HG03439 (cell line): ENCODE measurements around the gene PPP1R37.

Source experiments
- ATAC-seq: cut with Tn5 transposase; IDR thresholded peaks from one replicate; pipeline ENCODE4 v1.9.1; 2021; ENCODE audit warnings: mild to moderate bottlenecking, moderate library complexity; ENCODE audit not compliant: unreplicated experiment

Gene PPP1R37

GRCh38 chr19:45092747-45093678 is at the start of gene PPP1R37:
Gene PPP1R37 (plus strand): TSS chr19:45093179. CDS start chr19:45093326, 147 bp downstream.
- peak; percentile 62 for ATAC-seq

- ATAC-seq: no peak
Measured at GRCh38 chr19:45045671-45046353, 47.2 kb upstream of the PPP1R37 start.

GRCh38 chr19:45046355-45046754 is 46.6 kb upstream of the PPP1R37 start:
- ATAC-seq: no peak

GRCh38 chr19:45047188-45047797 is 45.7 kb upstream of the PPP1R37 start:
- no peak for ATAC-seq

- ATAC-seq: no peak
Measured at GRCh38 chr19:45049073-45049736, 43.8 kb upstream of the PPP1R37 start.

- ATAC-seq: no peak
Measured at GRCh38 chr19:45050036-45050435, 42.9 kb upstream of the PPP1R37 start.

GRCh38 chr19:45051929-45052579 is 40.9 kb upstream of the PPP1R37 start:
- ATAC-seq: no peak

- no peak for ATAC-seq
Measured at GRCh38 chr19:45056831-45057230, 36.1 kb upstream of the PPP1R37 start.

- ATAC-seq: no peak
Measured at GRCh38 chr19:45057444-45057843, 35.5 kb upstream of the PPP1R37 start.

- ATAC-seq: no peak
Measured at GRCh38 chr19:45058622-45059159, 34.3 kb upstream of the PPP1R37 start.

- ATAC-seq: no peak
Measured at GRCh38 chr19:45059258-45059965, 33.6 kb upstream of the PPP1R37 start.

GRCh38 chr19:45061965-45062364 is 31.0 kb upstream of the PPP1R37 start:
- no peak for ATAC-seq

GRCh38 chr19:45063851-45064801 is 28.9 kb upstream of the PPP1R37 start:
- no peak for ATAC-seq

- no peak for ATAC-seq
Measured at GRCh38 chr19:45066921-45067661, 25.9 kb upstream of the PPP1R37 start.

- ATAC-seq: no peak
Measured at GRCh38 chr19:45068041-45068440, 24.9 kb upstream of the PPP1R37 start.

GRCh38 chr19:45069056-45069455 is 23.9 kb upstream of the PPP1R37 start:
- no peak for ATAC-seq

GRCh38 chr19:45070214-45070613 is 22.8 kb upstream of the PPP1R37 start:
- no peak for ATAC-seq
